CD4-positive, alpha-beta T cell (primary cell): ENCODE results near the gene MAGEB17. TPM values are rescaled to one million over a fixed set of nuclear protein-coding genes. Genes with fewer than 3 reads are reported as not detected.

Experiments
- ATAC-seq: fragments of 200-7000 bp; cut with Tn5 transposase; one replicate; pipeline ENCODE4 v1.10.0; 2022; ENCODE audit warnings: mild to moderate bottlenecking; ENCODE audit not compliant: poor library complexity
- CTCF ChIA-PET: fragments of 350-600 bp; sonication (Branson Sonifier 250); formaldehyde crosslinking; loops from one replicate; lab custom pipeline; 2021; ENCODE audit warnings: antibody characterized with exemption, inconsistent platforms; lab: Charles Lee
- POLR2A ChIA-PET: fragments of 350-600 bp; sonication (Branson Sonifier 250); formaldehyde crosslinking; loops from one replicate; lab custom pipeline; 2021; ENCODE audit warnings: antibody characterized with exemption, inconsistent platforms; lab: Charles Lee
- DNase-seq, 14 experiments: peaks; one replicate each; pipeline ENCODE4 v3.0.0-alpha.2; 2013 to 2020; ENCODE audit warnings: mixed read lengths in 2 of 14
- H3K27ac ChIP-seq, 2 donors: one replicate each; pipeline versions ENCODE4 v1.5.1 to v1.7.0; 2013; ENCODE audit warnings: low read length in 2 of 2, low read depth in 1 of 2, mild to moderate bottlenecking in 1 of 2
- H3K27me3 ChIP-seq, 2 experiments: 1 replicate in 1 of 2; 2 replicates in 1 of 2; pipeline versions ENCODE4 v1.6.1 to v1.7.0; 2013; ENCODE audit warnings: low read length in 2 of 2, control low read depth in 1 of 2, mild to moderate bottlenecking in 1 of 2, moderate library complexity in 1 of 2; ENCODE audit not compliant: insufficient read depth in 2 of 2, control insufficient read depth in 1 of 2
- H3K36me3 ChIP-seq: one replicate; pipeline ENCODE4 v1.6.1; 2013; ENCODE audit warnings: low read length, control low read depth; ENCODE audit not compliant: insufficient read depth
- H3K4me1 ChIP-seq: one replicate; pipeline ENCODE4 v1.6.1; 2013; ENCODE audit warnings: low read length, control low read depth; ENCODE audit not compliant: insufficient read depth
- H3K4me3 ChIP-seq: one replicate; pipeline ENCODE4 v1.5.1; 2013; ENCODE audit warnings: mild to moderate bottlenecking, low read length, moderate library complexity
- H3K9me3 ChIP-seq, 2 experiments: 1 replicate in 1 of 2; 2 replicates in 1 of 2; pipeline versions ENCODE4 v1.6.1 to v1.7.0; 2013; ENCODE audit warnings: low read length in 2 of 2, mild to moderate bottlenecking in 2 of 2, control low read depth in 1 of 2, moderate library complexity in 1 of 2; ENCODE audit not compliant: control insufficient read depth in 1 of 2, insufficient read depth in 1 of 2
- H3K27ac Mint-ChIP-seq: one replicate; pipeline ENCODE4 v1.8.0; 2020; ENCODE audit warnings: mixed read lengths
- H3K27me3 Mint-ChIP-seq: one replicate; pipeline ENCODE4 v1.8.0; 2021; ENCODE audit warnings: mixed read lengths
- H3K36me3 Mint-ChIP-seq: one replicate; pipeline ENCODE4 v1.8.0; 2021; ENCODE audit warnings: low read depth, mixed read lengths
- H3K4me1 Mint-ChIP-seq: one replicate; pipeline ENCODE4 v1.8.0; 2021; ENCODE audit warnings: low read depth, mixed read lengths
- H3K4me3 Mint-ChIP-seq: one replicate; pipeline ENCODE4 v1.8.0; 2020; ENCODE audit warnings: mild to moderate bottlenecking, mixed read lengths
- H3K9me3 Mint-ChIP-seq: one replicate; pipeline ENCODE4 v1.8.0; 2020; ENCODE audit warnings: mixed read lengths
- intact Hi-C, 2 experiments: fragments of 100-400 bp; cut with DNase I in 1 of 2; cut with micrococcal nuclease in 1 of 2; formaldehyde crosslinking; loops; one replicate each; pipeline versions ENCODE4 v1.15.1 to v1.9.0; 2023 to 2025; cut with DNase I, micrococcal nuclease
- total RNA-seq, 174 experiments: library from RNA in 2 of 174; stranded (reverse) in 2 of 174; gene quantifications; one replicate each; pipeline ENCODE4 v1.2.3 and lab custom pipeline; 2021 to 2026
- TF ChIP-seq, protein P1 (sequence below): fragments of 200-600 bp; IDR thresholded peaks from one replicate; pipeline ENCODE4 v1.8.0; 2022; ENCODE audit warnings: antibody characterized with exemption, mild to moderate bottlenecking

The MAGEB17 gene
- total RNA-seq, 2 experiments from 2014 or later = not detected

DNA sequence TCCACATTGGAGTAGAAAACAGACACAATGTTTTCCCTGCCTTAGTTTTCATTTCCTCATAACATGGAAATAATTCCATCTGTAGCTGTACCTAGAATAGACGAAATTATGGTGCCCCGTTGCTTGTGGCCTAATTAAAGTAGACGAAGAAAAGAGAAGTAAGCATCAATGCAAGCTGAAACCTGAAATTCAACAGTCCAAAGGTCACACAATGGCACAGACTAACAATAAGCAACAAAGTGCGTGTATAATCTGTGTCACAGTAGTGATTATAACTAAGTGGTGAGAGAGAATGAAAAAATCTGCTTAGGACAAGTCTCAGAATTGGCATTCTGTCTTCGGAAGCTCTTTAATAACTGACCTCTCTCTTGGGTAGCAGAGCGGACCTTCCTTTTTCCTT, 24.3 kb downstream of the MAGEB17 start:
- Histone ChIP-seq H3K9me3 (no peaks in the 10 kb centered on the region), H3K4me1 (no peaks in the 10 kb centered on the region), H3K27me3 (no peaks in the 10 kb centered on the region), H3K4me3 (no peak overlapping the region), H3K36me3 (no peaks in the 10 kb centered on the region), H3K27ac (no peak overlapping the region)
- ChIA-PET POLR2A (no interaction called here), CTCF (no interaction called here)
- Mint-ChIP-seq H3K27me3 (no peaks in the 10 kb centered on the region), H3K4me3 (no peak overlapping the region), H3K27ac (no peak overlapping the region), H3K9me3 (no peaks in the 10 kb centered on the region), H3K4me1 (no peaks in the 10 kb centered on the region), H3K36me3 (no peaks in the 10 kb centered on the region)
- DNase-seq (no peak), ATAC-seq (no peak)
- intact Hi-C loops = no loop called here
- TF ChIP-seq, protein P1, sequence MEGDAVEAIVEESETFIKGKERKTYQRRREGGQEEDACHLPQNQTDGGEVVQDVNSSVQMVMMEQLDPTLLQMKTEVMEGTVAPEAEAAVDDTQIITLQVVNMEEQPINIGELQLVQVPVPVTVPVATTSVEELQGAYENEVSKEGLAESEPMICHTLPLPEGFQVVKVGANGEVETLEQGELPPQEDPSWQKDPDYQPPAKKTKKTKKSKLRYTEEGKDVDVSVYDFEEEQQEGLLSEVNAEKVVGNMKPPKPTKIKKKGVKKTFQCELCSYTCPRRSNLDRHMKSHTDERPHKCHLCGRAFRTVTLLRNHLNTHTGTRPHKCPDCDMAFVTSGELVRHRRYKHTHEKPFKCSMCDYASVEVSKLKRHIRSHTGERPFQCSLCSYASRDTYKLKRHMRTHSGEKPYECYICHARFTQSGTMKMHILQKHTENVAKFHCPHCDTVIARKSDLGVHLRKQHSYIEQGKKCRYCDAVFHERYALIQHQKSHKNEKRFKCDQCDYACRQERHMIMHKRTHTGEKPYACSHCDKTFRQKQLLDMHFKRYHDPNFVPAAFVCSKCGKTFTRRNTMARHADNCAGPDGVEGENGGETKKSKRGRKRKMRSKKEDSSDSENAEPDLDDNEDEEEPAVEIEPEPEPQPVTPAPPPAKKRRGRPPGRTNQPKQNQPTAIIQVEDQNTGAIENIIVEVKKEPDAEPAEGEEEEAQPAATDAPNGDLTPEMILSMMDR = no peak

DNA sequence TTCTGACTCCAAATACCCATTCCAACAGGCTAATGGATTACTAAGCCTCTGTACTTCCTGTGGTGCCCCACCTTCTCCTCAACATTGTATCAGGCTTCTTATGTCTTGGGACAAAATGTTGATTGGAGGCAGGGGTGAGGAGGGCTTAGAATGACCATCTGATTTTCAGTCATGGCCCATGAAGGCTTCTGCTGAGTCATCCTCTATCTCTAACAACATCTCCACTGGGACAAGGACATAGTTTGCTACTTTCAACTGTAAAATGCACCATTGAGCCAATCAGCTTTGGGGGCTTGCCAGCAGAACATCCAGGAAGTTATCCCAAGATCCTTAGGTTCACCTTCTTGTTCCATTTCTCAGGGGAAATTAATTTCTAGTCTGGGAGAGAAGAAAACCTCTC, 29.5 kb downstream of the MAGEB17 start:
- intact Hi-C loops = no loop called here
- Mint-ChIP-seq H3K9me3 (no peaks in the 10 kb centered on the region), H3K4me1 (no peaks in the 10 kb centered on the region), H3K36me3 (no peaks in the 10 kb centered on the region), H3K4me3 (no peak overlapping the region), H3K27ac (no peak overlapping the region), H3K27me3 (peaks cover 17% of the 10 kb centered on the region)
- DNase-seq = no peak
- ATAC-seq = no peak
- Histone ChIP-seq H3K27ac (no peak overlapping the region), H3K4me1 (no peaks in the 10 kb centered on the region), H3K27me3 (no peaks in the 10 kb centered on the region), H3K9me3 (no peaks in the 10 kb centered on the region), H3K36me3 (no peaks in the 10 kb centered on the region), H3K4me3 (no peak overlapping the region)
- POLR2A ChIA-PET = no interaction called here
- CTCF ChIA-PET = no interaction called here
- TF ChIP-seq, protein P1 = no peak

DNA sequence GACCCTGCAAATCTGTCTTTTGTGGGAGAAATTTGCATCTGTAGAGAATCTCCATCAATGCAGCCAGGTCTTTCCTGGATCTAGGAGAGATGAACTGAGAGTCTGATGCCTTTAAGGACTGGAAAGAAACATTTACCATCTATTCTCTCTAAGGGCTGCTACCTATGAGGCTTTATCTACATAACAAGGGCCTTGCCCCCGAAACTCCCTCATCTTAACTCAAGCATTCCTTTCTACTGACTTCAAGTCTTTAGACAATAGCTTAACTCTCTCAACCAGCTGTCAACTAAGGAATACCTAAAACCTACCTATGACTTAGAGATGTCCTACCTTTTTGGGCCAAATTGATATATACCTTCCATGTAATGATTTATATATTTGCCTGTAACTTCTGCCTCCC, 32.1 kb downstream of the MAGEB17 start:
- Histone ChIP-seq H3K36me3 (no peaks in the 10 kb centered on the region), H3K4me3 (no peak overlapping the region), H3K9me3 (no peaks in the 10 kb centered on the region), H3K27ac (no peak overlapping the region), H3K27me3 (no peaks in the 10 kb centered on the region), H3K4me1 (no peaks in the 10 kb centered on the region)
- Mint-ChIP-seq H3K9me3 (no peaks in the 10 kb centered on the region), H3K27me3 (peaks cover 24% of the 10 kb centered on the region), H3K27ac (no peak overlapping the region), H3K36me3 (no peaks in the 10 kb centered on the region), H3K4me1 (no peaks in the 10 kb centered on the region), H3K4me3 (no peak overlapping the region)
- intact Hi-C loops = no loop called here
- DNase-seq = no peak
- POLR2A ChIA-PET = no interaction called here
- CTCF ChIA-PET = no interaction called here
- ATAC-seq = no peak
- TF ChIP-seq, protein P1 = no peak
